GM12878 (cell line): ENCODE measurements around the gene CPLANE2.

Experiments
- ASH2L ChIP-seq: fragments of 300-600, 200-600 bp; sonication (generic); IDR thresholded peaks from 2 replicates; pipeline ENCODE4 v1.6.1; 2017; ENCODE audit warnings: low read depth, mild to moderate bottlenecking, borderline replicate concordance
- JUND ChIP-seq: IDR thresholded peaks from 2 replicates; pipeline ENCODE4 v1.6.1; 2012; ENCODE audit warnings: low read depth, mild to moderate bottlenecking, low read length, improper control_type of control experiment, moderate library complexity
- MXI1 ChIP-seq: fragments of 150-350 bp; IDR thresholded peaks from 2 replicates; pipeline ENCODE4 v1.6.1; 2011; ENCODE audit warnings: low read depth, mild to moderate bottlenecking, inconsistent platforms, low read length, improper control_type of control experiment
- RAD51 ChIP-seq: fragments of 450-650 bp; IDR thresholded peaks from 2 replicates; pipeline ENCODE4 v1.6.1; 2016; ENCODE audit warnings: moderate library complexity, mild to moderate bottlenecking, inconsistent platforms
- TCF3 ChIP-seq: IDR thresholded peaks from 2 replicates; pipeline ENCODE4 v1.6.1; 2012; ENCODE audit warnings: low read depth, mild to moderate bottlenecking, low read length, borderline replicate concordance; ENCODE audit not compliant: insufficient read depth
- ZBTB40 ChIP-seq: fragments of 450-650 bp; IDR thresholded peaks from 2 replicates; pipeline ENCODE4 v1.6.1; 2016; ENCODE audit warnings: mild to moderate bottlenecking, moderate library complexity, borderline replicate concordance
- TF ChIP-seq, protein P1 (sequence below): IDR thresholded peaks from 2 replicates; pipeline ENCODE4 v1.6.1; 2011; ENCODE audit warnings: low read depth, low read length, improper control_type of control experiment, borderline replicate concordance
- TF ChIP-seq, protein P2 (sequence below): IDR thresholded peaks from 2 replicates; pipeline ENCODE4 v1.6.1; 2012; ENCODE audit warnings: low read length, inconsistent platforms

DNA sequence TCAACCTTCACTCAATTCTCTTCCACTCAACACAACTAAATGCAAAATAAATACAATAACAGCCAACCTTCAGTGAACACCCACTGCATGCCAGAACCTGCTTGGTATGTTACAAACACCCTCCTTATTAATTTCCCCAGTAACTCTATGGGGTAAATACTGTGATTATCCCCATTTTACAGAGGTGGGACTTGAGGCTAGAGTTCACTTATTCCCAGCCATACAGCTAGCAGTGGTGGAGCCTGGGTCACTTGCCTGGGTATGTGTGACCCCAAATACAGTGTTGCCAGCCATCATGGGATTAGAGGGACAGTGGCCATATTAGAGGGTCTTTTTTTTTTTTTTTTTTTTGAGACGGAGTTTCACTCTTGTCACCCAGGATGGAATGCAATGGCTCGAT is 1.6 kb downstream of the CPLANE2 start:
- no peak for TF ChIP-seq JUND
- no peak for TF ChIP-seq ASH2L
- TF ChIP-seq, protein P1, sequence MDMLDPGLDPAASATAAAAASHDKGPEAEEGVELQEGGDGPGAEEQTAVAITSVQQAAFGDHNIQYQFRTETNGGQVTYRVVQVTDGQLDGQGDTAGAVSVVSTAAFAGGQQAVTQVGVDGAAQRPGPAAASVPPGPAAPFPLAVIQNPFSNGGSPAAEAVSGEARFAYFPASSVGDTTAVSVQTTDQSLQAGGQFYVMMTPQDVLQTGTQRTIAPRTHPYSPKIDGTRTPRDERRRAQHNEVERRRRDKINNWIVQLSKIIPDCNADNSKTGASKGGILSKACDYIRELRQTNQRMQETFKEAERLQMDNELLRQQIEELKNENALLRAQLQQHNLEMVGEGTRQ = no peak
- no peak for TF ChIP-seq TCF3
- no peak for TF ChIP-seq ZBTB40
- no peak for TF ChIP-seq RAD51
- TF ChIP-seq, protein P2, sequence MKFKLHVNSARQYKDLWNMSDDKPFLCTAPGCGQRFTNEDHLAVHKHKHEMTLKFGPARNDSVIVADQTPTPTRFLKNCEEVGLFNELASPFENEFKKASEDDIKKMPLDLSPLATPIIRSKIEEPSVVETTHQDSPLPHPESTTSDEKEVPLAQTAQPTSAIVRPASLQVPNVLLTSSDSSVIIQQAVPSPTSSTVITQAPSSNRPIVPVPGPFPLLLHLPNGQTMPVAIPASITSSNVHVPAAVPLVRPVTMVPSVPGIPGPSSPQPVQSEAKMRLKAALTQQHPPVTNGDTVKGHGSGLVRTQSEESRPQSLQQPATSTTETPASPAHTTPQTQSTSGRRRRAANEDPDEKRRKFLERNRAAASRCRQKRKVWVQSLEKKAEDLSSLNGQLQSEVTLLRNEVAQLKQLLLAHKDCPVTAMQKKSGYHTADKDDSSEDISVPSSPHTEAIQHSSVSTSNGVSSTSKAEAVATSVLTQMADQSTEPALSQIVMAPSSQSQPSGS = no peak
- no peak for TF ChIP-seq MXI1
